H1 (cell line): ENCODE results near the gene APPL2. TPM values are rescaled to one million over a fixed set of nuclear protein-coding genes. Genes with fewer than 3 reads are reported as not detected.

Experiments used
- ATF2 ChIP-seq: IDR thresholded peaks from 2 replicates; pipeline ENCODE4 v1.6.1; 2012; ENCODE audit warnings: low read length, inconsistent platforms
- EGR1 ChIP-seq: IDR thresholded peaks from 2 replicates; pipeline ENCODE4 v1.6.1; 2011; ENCODE audit warnings: low read depth, low read length, borderline replicate concordance
- USF2 ChIP-seq: IDR thresholded peaks from 2 replicates; pipeline ENCODE4 v1.6.1; 2011; ENCODE audit warnings: low read length, improper control_type of control experiment
- polyA plus RNA-seq, 7 experiments: library from polyadenylated mRNA; depleted of rRNA in 3 of 7; stranded (reverse) in 5 of 7; unstranded in 2 of 7; fragments of >200 nt in 5 of 7; fragments of 200-250 nt in 2 of 7; gene quantifications; 1 replicate in 5 of 7; 2 replicates in 1 of 7; 4 replicates in 1 of 7; pipeline versions ENCODE4 v1.2.1 to v1.2.3, GENCODE V29; 2011 to 2013; ENCODE audit warnings: missing spikeins in 2 of 7, mixed read lengths in 2 of 7
- total RNA-seq: library from RNA; stranded (reverse); fragmentation: NEBNext Ultra II Directional; extraction: Animal tissue kit (Norgen Biotek cat#: 25700); gene quantifications from 2 replicates; pipeline ENCODE4 v1.2.1, GENCODE V29; 2021

Gene APPL2
- total and polyA plus RNA-seq, 2 of the 8 experiments (the other 6 are each of a cell fraction or from before 2014, with no cell fraction given): 8.9 to 22.9 TPM

GRCh38 chr12:105206686-105207374 is 29.1 kb downstream of the APPL2 start (continued):
- no peak for TF ChIP-seq ATF2
- TF ChIP-seq USF2: no peak
- TF ChIP-seq EGR1: no peak
- TF ChIP-seq, all 59 proteins: peak for 0
